OCI-LY3 (cell line): ENCODE results near the gene CEP112.
"Not testable (repeated sequence)": the region's sequence is repeated elsewhere in the genome, so short reads cannot be mapped to it uniquely, and the experiment has no call there.

Experiments used
- H2AFZ ChIP-seq: fragments of 200-600, 300-600 bp; shearing (Covaris generic); 2 replicates; pipeline ENCODE4 v1.6.0; 2014; ENCODE audit warnings: antibody characterized with exemption, low read depth, low read length
- H3K27ac ChIP-seq: fragments of 200-600, 300-600 bp; sonication (generic); 2 replicates; pipeline ENCODE4 v1.5.1; 2014; ENCODE audit warnings: mild to moderate bottlenecking, low read length, moderate library complexity, mixed read lengths
- H3K27me3 ChIP-seq: fragments of 200-600, 300-600 bp; sonication (generic); 2 replicates; pipeline ENCODE4 v1.6.1; 2014; ENCODE audit warnings: low read depth, low read length, mixed read lengths
- H3K36me3 ChIP-seq: fragments of 200-600, 300-600 bp; sonication (generic); replicated peaks from 2 replicates; pipeline ENCODE3; 2014; ENCODE audit warnings: low read depth, low read length, mixed read lengths
- H3K4me1 ChIP-seq: fragments of 300-600, 200-600 bp; sonication (generic); 2 replicates; pipeline ENCODE4 v1.6.1; 2014; ENCODE audit warnings: low read length, mixed read lengths
- H3K4me2 ChIP-seq: fragments of 200-600, 300-600 bp; sonication (generic); 2 replicates; pipeline ENCODE4 v1.6.1; 2014; ENCODE audit warnings: low read length, mixed read lengths
- H3K4me3 ChIP-seq: fragments of 300-600, 200-600 bp; sonication (generic); 2 replicates; pipeline ENCODE4 v1.5.1; 2014; ENCODE audit warnings: antibody characterized with exemption, mild to moderate bottlenecking, low read length, moderate library complexity
- H3K79me2 ChIP-seq: fragments of 300-600, 200-600 bp; shearing (Covaris generic); 2 replicates; pipeline ENCODE4 v1.6.1; 2014; ENCODE audit warnings: mild to moderate bottlenecking, low read length, mixed read lengths
- H3K9ac ChIP-seq: fragments of 300-600, 200-600 bp; shearing (Covaris generic); 2 replicates; pipeline ENCODE4 v1.6.0; 2014; ENCODE audit warnings: mild to moderate bottlenecking, low read length, moderate library complexity
- H3K9me3 ChIP-seq: fragments of 200-600, 300-600 bp; shearing (Covaris generic); 2 replicates; pipeline ENCODE4 v1.6.1; 2014; ENCODE audit warnings: low read length, mixed read lengths; ENCODE audit not compliant: insufficient read depth
- H4K20me1 ChIP-seq: fragments of 200-600, 300-600 bp; sonication (generic); 2 replicates; pipeline ENCODE4 v1.6.1; 2016; ENCODE audit warnings: low read length, mixed read lengths; ENCODE audit not compliant: insufficient read depth
- CTCF ChIP-seq: fragments of 200-600, 300-600 bp; sonication (generic); IDR thresholded peaks from 2 replicates; pipeline ENCODE4 v1.5.1; 2014; ENCODE audit warnings: antibody characterized with exemption, low read length, low read depth
- EZH2phosphoT487 ChIP-seq: fragments of 200-600 bp; shearing (Covaris generic); IDR thresholded peaks from 2 replicates; pipeline ENCODE4 v1.6.1; 2018; ENCODE audit warnings: antibody characterized with exemption, mixed run types, low read depth

CEP112 gene

GRCh38 chr17:65733314-65733713, 458.6 kb downstream of the CEP112 start:
- TF ChIP-seq EZH2phosphoT487 (no peak), CTCF (no peak)
- Histone ChIP-seq H3K9ac (no peak overlapping the region), H3K36me3 (no peaks in the 10 kb centered on the region), H3K4me2 (no peak overlapping the region), H3K27me3 (no peaks in the 10 kb centered on the region), H3K27ac (no peak overlapping the region), H2AFZ (no peak overlapping the region), H3K79me2 (no peaks in the 10 kb centered on the region), H3K9me3 (no peaks in the 10 kb centered on the region), H3K4me3 (no peak overlapping the region), H4K20me1 (no peaks in the 10 kb centered on the region), H3K4me1 (no peaks in the 10 kb centered on the region)

- H3K4me2 ChIP-seq, H2AFZ ChIP-seq: not testable (repeated sequence)
Observed at GRCh38 chr17:65732667-65733066, 459.3 kb downstream of the CEP112 start.

GRCh38 chr17:65730711-65731169, 461.2 kb downstream of the CEP112 start:
- Histone ChIP-seq H3K79me2 (no peaks in the 10 kb centered on the region), H3K27ac (no peak overlapping the region), H3K4me1 (no peaks in the 10 kb centered on the region), H3K4me3 (no peak overlapping the region), H3K9me3 (no peaks in the 10 kb centered on the region), H4K20me1 (no peaks in the 10 kb centered on the region), H2AFZ (no peak overlapping the region), H3K4me2 (no peak overlapping the region), H3K27me3 (no peaks in the 10 kb centered on the region), H3K9ac (no peak overlapping the region), H3K36me3 (no peaks in the 10 kb centered on the region)
- no peak for TF ChIP-seq EZH2phosphoT487
- no peak for TF ChIP-seq CTCF

More at GRCh38 chr17:65732667-65733066, 459.3 kb downstream of the CEP112 start:
- H3K9ac ChIP-seq, H3K4me1 ChIP-seq, H3K27ac ChIP-seq, H3K79me2 ChIP-seq, H3K27me3 ChIP-seq, H4K20me1 ChIP-seq, H3K36me3 ChIP-seq, H3K9me3 ChIP-seq, H3K4me3 ChIP-seq: not testable (repeated sequence)

GRCh38 chr17:65729207-65729606, 462.7 kb downstream of the CEP112 start:
- Histone ChIP-seq H3K4me2 (no peak overlapping the region), H3K27ac (no peak overlapping the region), H3K9ac (no peak overlapping the region), H3K27me3 (no peaks in the 10 kb centered on the region), H2AFZ (no peak overlapping the region), H4K20me1 (no peaks in the 10 kb centered on the region), H3K36me3 (no peaks in the 10 kb centered on the region), H3K9me3 (no peaks in the 10 kb centered on the region), H3K4me1 (no peaks in the 10 kb centered on the region), H3K4me3 (no peak overlapping the region), H3K79me2 (no peaks in the 10 kb centered on the region)
- TF ChIP-seq EZH2phosphoT487 (no peak), CTCF (no peak)

GRCh38 chr17:65727832-65728231, 464.1 kb downstream of the CEP112 start:
- Histone ChIP-seq H3K4me2 (no peak overlapping the region), H4K20me1 (no peaks in the 10 kb centered on the region), H3K4me1 (no peaks in the 10 kb centered on the region), H2AFZ (no peak overlapping the region), H3K36me3 (no peaks in the 10 kb centered on the region), H3K27me3 (0 out of 2 replicates have a peak, but pooled peaks cover 4% of the 10 kb centered on the region), H3K79me2 (no peaks in the 10 kb centered on the region), H3K9ac (no peak overlapping the region), H3K9me3 (no peaks in the 10 kb centered on the region), H3K4me3 (no peak overlapping the region), H3K27ac (no peak overlapping the region)
- TF ChIP-seq EZH2phosphoT487: no peak
- TF ChIP-seq CTCF: no peak
